Measurements from ENCODE around the gene PHLPP2. TPM values are rescaled to one million over a fixed set of nuclear protein-coding genes. Genes with fewer than 3 reads are reported as not detected.

PHLPP2 gene
- total RNA-seq, 2 experiments from 2014 or later: 6.7 to 14.8 TPM

- Histone ChIP-seq H3K27ac (ENCODE audit: low read depth, low read length, poor library complexity, severe bottlenecking) (no peak overlapping the region), H3K4me1 (ENCODE audit: insufficient read depth, low read length, poor library complexity, severe bottlenecking) (no peaks in the 10 kb centered on the region), H3K4me3 (ENCODE audit: low read depth, low read length, poor library complexity, severe bottlenecking) (no peak overlapping the region), H3K9me2 (ENCODE audit: insufficient read depth, low read length) (no peaks in the 10 kb centered on the region), H2AFZ (ENCODE audit: low read length) (no peak overlapping the region), H3K9me3 (ENCODE audit: low read length) (no peaks in the 10 kb centered on the region), H3K4me2 (ENCODE audit: low read length) (no peak overlapping the region), H3K79me2 (ENCODE audit: insufficient read depth, low read depth, low read length) (no peaks in the 10 kb centered on the region), H3K36me3 (ENCODE audit: insufficient read depth, low read length) (peaks cover 86% of the 10 kb centered on the region), H4K20me1 (ENCODE audit: insufficient read depth, low read length) (no peaks in the 10 kb centered on the region)
- TF ChIP-seq EZH2phosphoT487 (IDR thresholded peaks at IDR 0.05; ENCODE audit: borderline replicate concordance, low read depth, low read length): no peak
- TF ChIP-seq, protein P1, sequence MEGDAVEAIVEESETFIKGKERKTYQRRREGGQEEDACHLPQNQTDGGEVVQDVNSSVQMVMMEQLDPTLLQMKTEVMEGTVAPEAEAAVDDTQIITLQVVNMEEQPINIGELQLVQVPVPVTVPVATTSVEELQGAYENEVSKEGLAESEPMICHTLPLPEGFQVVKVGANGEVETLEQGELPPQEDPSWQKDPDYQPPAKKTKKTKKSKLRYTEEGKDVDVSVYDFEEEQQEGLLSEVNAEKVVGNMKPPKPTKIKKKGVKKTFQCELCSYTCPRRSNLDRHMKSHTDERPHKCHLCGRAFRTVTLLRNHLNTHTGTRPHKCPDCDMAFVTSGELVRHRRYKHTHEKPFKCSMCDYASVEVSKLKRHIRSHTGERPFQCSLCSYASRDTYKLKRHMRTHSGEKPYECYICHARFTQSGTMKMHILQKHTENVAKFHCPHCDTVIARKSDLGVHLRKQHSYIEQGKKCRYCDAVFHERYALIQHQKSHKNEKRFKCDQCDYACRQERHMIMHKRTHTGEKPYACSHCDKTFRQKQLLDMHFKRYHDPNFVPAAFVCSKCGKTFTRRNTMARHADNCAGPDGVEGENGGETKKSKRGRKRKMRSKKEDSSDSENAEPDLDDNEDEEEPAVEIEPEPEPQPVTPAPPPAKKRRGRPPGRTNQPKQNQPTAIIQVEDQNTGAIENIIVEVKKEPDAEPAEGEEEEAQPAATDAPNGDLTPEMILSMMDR (conservative IDR thresholded peaks at IDR 0.05; ENCODE audit: low read length): no peak
- no peak for DNase-seq (ENCODE audit: low spot score)
- intact Hi-C loops (cut with micrococcal nuclease; ENCODE audit: unreplicated experiment): no loop called here
- CTCF ChIA-PET (ENCODE audit: unreplicated experiment): no interaction called here
- BruUV-seq (replicated peaks): no TSS peak
- POLR2A ChIA-PET: interaction anchor here (0.6 to 0.7 kb wide), 4 partner anchors 16 to 327 kb away, joined by 3 read pairs; no protein-coding TSS in a partner anchor
Observed at GRCh38 chr16:71769222-71769621, 44.7 kb upstream of the PHLPP2 start.

DNA sequence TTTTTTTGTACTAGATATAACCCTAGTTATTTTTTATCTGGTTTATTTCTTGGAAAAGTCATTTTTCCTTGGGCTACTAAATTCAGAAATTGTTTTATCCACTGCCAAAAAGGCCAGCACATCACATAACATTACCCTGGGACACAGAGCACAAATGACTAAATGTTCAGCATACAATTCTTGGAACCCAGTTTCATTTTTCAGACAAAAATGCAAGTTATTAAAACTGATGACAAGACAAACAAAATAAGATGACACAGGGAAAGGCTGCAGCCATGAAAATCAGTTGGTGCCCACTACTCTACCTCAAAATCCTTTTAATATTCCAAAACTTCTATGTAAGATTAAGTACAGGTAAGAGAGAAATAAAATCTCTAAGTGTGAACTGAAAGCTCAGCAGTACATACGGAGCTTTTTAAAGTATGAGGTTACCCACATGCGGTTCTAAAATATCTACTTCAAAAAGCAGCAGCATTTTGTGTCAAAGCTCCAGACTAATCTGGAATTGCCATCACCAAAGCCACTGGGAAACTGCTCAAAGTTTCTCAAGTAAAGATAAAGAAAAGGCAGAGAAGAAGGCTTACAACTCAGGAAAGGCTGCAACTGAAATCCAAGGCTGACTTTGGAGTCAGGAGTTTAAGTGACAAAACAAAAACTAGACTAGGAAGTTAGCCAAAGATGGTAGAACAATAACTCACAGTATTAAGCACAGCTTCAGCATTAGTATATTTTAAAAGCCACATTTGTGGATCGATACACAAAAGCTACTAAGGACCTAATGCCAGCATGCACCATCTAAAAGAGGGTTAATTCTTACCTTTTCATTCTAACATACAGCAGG lies 42.8 kb upstream of the PHLPP2 start:
- Histone ChIP-seq H3K36me3 (ENCODE audit: insufficient read depth, low read length) (peaks cover 85% of the 10 kb centered on the region), H3K9me3 (ENCODE audit: low read length) (no peaks in the 10 kb centered on the region), H3K27ac (ENCODE audit: low read depth, low read length, poor library complexity, severe bottlenecking) (no peak overlapping the region), H3K4me1 (ENCODE audit: insufficient read depth, low read length, poor library complexity, severe bottlenecking) (no peaks in the 10 kb centered on the region), H3K4me2 (ENCODE audit: low read length) (no peak overlapping the region), H2AFZ (ENCODE audit: low read length) (no peak overlapping the region), H3K4me3 (ENCODE audit: low read depth, low read length, poor library complexity, severe bottlenecking) (no peak overlapping the region), H3K9me2 (ENCODE audit: insufficient read depth, low read length) (no peaks in the 10 kb centered on the region), H4K20me1 (ENCODE audit: insufficient read depth, low read length) (no peaks in the 10 kb centered on the region), H3K79me2 (ENCODE audit: insufficient read depth, low read depth, low read length) (no peaks in the 10 kb centered on the region)
- intact Hi-C loops (cut with micrococcal nuclease; ENCODE audit: unreplicated experiment): no loop called here
- ChIA-PET CTCF (ENCODE audit: unreplicated experiment) (no interaction called here), POLR2A (interaction anchor here (1.5 kb wide), 2 partner anchors 9 to 23 kb away, joined by 3 to 4 read pairs; no protein-coding TSS in a partner anchor)
- DNase-seq (ENCODE audit: low spot score): no peak
- BruUV-seq (replicated peaks): TSS peak; percentile 18
- TF ChIP-seq, protein P1 (conservative IDR thresholded peaks at IDR 0.05; ENCODE audit: low read length): no peak
- TF ChIP-seq EZH2phosphoT487 (IDR thresholded peaks at IDR 0.05; ENCODE audit: borderline replicate concordance, low read depth, low read length): no peak

GRCh38 chr16:71762186-71762585 lies 37.7 kb upstream of the PHLPP2 start:
- ChIA-PET CTCF (ENCODE audit: unreplicated experiment) (interaction anchor here (0.5 kb wide), 1 partner anchor 91 kb away, joined by 3 read pairs; no protein-coding TSS in a partner anchor), POLR2A (no interaction called here)
- no peak overlapping the region for H3K4me2 ChIP-seq (ENCODE audit: low read length)
- H4K20me1 ChIP-seq (ENCODE audit: insufficient read depth, low read length): no peaks in the 10 kb centered on the region
- H2AFZ ChIP-seq (ENCODE audit: low read length): no peak overlapping the region
- H3K4me3 ChIP-seq (ENCODE audit: low read depth, low read length, poor library complexity, severe bottlenecking): no peak overlapping the region
- no peak for DNase-seq (ENCODE audit: low spot score)
- H3K9me2 ChIP-seq (ENCODE audit: insufficient read depth, low read length): no peaks in the 10 kb centered on the region
- TF ChIP-seq, protein P1 (conservative IDR thresholded peaks at IDR 0.05; ENCODE audit: low read length): no peak
- TF ChIP-seq EZH2phosphoT487 (IDR thresholded peaks at IDR 0.05; ENCODE audit: borderline replicate concordance, low read depth, low read length): no peak
- no TSS peak for BruUV-seq (replicated peaks)
- peaks cover 87% of the 10 kb centered on the region for H3K36me3 ChIP-seq (ENCODE audit: insufficient read depth, low read length)
- intact Hi-C loops (cut with micrococcal nuclease; ENCODE audit: unreplicated experiment): no loop called here
- no peak overlapping the region for H3K27ac ChIP-seq (ENCODE audit: low read depth, low read length, poor library complexity, severe bottlenecking)
- no peaks in the 10 kb centered on the region for H3K4me1 ChIP-seq (ENCODE audit: insufficient read depth, low read length, poor library complexity, severe bottlenecking)
- no peaks in the 10 kb centered on the region for H3K79me2 ChIP-seq (ENCODE audit: insufficient read depth, low read depth, low read length)
- H3K9me3 ChIP-seq (ENCODE audit: low read length): no peaks in the 10 kb centered on the region
